ENCODE results near the gene PLXNA2.
A peak's percentile ranks its signal among the peaks of the same experiment; 100 is the strongest.

Gene PLXNA2

GRCh38 chr1:208090388-208091301 lies 153.5 kb downstream of the PLXNA2 start:
- DNase-seq (ENCODE audit: low read depth, low spot score), result peak; percentile 78

GRCh38 chr1:208089761-208090370 lies 154.3 kb downstream of the PLXNA2 start:
- no peak for DNase-seq (ENCODE audit: low read depth, low spot score)

GRCh38 chr1:208089149-208089548 lies 155.0 kb downstream of the PLXNA2 start:
- DNase-seq (ENCODE audit: low read depth, low spot score), result no peak

- DNase-seq (ENCODE audit: low read depth, low spot score), result no peak
These were observed 155.9 kb downstream of the PLXNA2 start for GRCh38 chr1:208088319-208088718.

GRCh38 chr1:208085655-208086515 lies 158.3 kb downstream of the PLXNA2 start:
- DNase-seq (ENCODE audit: low read depth, low spot score), result no peak

GRCh38 chr1:208084764-208085163 lies 159.4 kb downstream of the PLXNA2 start:
- no peak for DNase-seq (ENCODE audit: low read depth, low spot score)

- DNase-seq (ENCODE audit: low read depth, low spot score), result no peak
These were observed 160.0 kb downstream of the PLXNA2 start for GRCh38 chr1:208084220-208084619.

- DNase-seq (ENCODE audit: low read depth, low spot score), result no peak
These were observed 160.5 kb downstream of the PLXNA2 start for GRCh38 chr1:208083715-208084085.

- no peak for DNase-seq (ENCODE audit: low read depth, low spot score)
These were observed 161.0 kb downstream of the PLXNA2 start for GRCh38 chr1:208083016-208083714.

GRCh38 chr1:208081972-208082371 lies 162.2 kb downstream of the PLXNA2 start:
- DNase-seq (ENCODE audit: low read depth, low spot score), result no peak

GRCh38 chr1:208080396-208081286 lies 163.5 kb downstream of the PLXNA2 start:
- DNase-seq (ENCODE audit: low read depth, low spot score), result no peak

- no peak for DNase-seq (ENCODE audit: low read depth, low spot score)
These were observed 165.0 kb downstream of the PLXNA2 start for GRCh38 chr1:208079161-208079560.

- no peak for DNase-seq (ENCODE audit: low read depth, low spot score)
These were observed 165.4 kb downstream of the PLXNA2 start for GRCh38 chr1:208078752-208079151.

- no peak for DNase-seq (ENCODE audit: low read depth, low spot score)
These were observed 166.7 kb downstream of the PLXNA2 start for GRCh38 chr1:208077232-208078075.

GRCh38 chr1:208074353-208074752 lies 169.8 kb downstream of the PLXNA2 start:
- no peak for DNase-seq (ENCODE audit: low read depth, low spot score)

- DNase-seq (ENCODE audit: low read depth, low spot score), result no peak
These were observed 172.7 kb downstream of the PLXNA2 start for GRCh38 chr1:208071435-208072031.

GRCh38 chr1:208069908-208070307 lies 174.3 kb downstream of the PLXNA2 start:
- DNase-seq (ENCODE audit: low read depth, low spot score), result no peak

GRCh38 chr1:208069317-208069716 lies 174.9 kb downstream of the PLXNA2 start:
- DNase-seq (ENCODE audit: low read depth, low spot score), result no peak

GRCh38 chr1:208068908-208069307 lies 175.3 kb downstream of the PLXNA2 start:
- DNase-seq (ENCODE audit: low read depth, low spot score), result no peak
